ENCODE data around the gene EGF.
A peak's percentile ranks its signal among the peaks of the same experiment; 100 is the strongest.
"Not testable (repeated sequence)": the region's sequence is repeated elsewhere in the genome, so short reads cannot be mapped to it uniquely, and the experiment has no call there.

EGF gene
- total RNA-seq = 0.06 to 0.48 (median 0.17) reads per million in 18 experiments

DNA sequence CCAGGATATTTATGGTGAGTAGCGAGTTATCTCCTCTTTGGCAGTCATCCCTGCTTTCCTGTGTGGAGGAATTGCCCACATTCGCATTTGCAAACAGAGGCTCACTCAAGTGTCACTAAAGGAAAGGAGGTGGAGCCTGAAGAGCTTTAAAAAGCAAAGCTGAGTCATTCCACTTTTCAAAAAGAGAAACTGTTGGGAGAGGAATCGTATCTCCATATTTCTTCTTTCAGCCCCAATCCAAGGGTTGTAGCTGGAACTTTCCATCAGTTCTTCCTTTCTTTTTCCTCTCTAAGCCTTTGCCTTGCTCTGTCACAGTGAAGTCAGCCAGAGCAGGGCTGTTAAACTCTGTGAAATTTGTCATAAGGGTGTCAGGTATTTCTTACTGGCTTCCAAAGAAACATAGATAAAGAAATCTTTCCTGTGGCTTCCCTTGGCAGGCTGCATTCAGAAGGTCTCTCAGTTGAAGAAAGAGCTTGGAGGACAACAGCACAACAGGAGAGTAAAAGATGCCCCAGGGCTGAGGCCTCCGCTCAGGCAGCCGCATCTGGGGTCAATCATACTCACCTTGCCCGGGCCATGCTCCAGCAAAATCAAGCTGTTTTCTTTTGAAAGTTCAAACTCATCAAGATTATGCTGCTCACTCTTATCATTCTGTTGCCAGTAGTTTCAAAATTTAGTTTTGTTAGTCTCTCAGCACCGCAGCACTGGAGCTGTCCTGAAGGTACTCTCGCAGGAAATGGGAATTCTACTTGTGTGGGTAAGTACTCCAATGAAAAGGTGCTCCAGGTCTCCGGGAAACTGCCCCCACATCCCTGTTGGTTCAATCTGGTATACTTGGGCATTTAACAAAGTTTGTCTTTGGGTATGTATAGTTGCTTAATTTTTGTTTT lies at the start of gene EGF:
EGF (plus strand) TSS at position 178 of the 890 bp plus-strand sequence; CDS start at position 631, 453 bp downstream.
- peak; percentile 7 for DNase-seq

DNA sequence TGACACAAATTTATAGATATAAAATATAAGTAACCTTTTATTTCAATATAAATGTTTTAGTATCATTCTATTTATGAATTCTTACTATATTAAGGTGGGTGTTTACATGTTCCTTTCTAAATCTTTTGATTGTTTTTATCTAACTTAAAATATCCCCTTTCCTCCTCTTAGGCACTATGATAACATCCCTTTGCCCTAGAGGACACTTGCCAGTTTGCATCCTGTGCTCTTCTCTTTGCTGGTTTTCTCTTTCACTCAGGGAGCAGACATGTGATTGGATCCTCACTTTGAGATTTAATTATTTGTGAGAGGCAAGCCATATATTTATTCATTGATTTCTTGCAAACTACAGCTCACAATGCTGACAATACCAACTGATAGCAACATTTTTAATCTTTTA lies 48.5 kb upstream of the EGF start:
- DNase-seq = no peak

DNA sequence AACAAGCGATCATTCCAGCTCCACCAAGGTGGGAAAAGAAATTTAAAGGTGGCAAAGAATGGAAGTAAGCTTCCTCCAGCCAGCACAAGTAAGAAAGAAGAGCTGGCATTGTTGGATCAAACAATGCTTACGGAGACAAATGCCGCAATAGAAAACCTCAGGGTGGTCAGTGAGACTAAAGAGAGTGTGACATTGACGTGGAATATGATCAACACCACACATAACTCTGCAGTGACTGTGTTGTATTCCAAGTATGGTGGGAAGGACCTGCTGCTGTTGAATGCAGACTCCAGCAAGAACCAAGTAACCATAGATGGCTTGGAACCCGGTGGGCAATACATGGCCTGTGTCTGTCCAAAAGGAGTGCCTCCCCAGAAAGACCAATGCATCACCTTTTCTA lies 42.6 kb upstream of the EGF start:
- DNase-seq = no peak

DNA sequence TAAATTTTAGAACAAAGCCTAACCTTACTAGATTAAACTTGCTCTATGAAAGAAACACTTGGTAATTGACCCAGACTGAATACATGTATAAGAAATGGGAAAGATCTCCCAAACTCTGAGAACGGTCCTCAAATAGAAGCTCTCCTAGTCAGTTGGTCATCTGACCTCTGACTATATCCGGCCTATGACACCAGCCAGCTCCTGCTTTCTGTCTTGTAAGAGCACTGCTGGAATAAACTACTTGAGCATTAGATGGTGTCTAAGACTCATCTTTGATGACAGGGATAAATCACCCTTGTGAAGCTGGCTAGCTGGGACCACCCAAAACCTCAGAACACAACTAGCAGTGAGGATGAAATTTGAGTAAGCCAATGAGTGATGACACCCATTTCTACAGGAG lies 40.6 kb upstream of the EGF start:
- DNase-seq = no peak

DNA sequence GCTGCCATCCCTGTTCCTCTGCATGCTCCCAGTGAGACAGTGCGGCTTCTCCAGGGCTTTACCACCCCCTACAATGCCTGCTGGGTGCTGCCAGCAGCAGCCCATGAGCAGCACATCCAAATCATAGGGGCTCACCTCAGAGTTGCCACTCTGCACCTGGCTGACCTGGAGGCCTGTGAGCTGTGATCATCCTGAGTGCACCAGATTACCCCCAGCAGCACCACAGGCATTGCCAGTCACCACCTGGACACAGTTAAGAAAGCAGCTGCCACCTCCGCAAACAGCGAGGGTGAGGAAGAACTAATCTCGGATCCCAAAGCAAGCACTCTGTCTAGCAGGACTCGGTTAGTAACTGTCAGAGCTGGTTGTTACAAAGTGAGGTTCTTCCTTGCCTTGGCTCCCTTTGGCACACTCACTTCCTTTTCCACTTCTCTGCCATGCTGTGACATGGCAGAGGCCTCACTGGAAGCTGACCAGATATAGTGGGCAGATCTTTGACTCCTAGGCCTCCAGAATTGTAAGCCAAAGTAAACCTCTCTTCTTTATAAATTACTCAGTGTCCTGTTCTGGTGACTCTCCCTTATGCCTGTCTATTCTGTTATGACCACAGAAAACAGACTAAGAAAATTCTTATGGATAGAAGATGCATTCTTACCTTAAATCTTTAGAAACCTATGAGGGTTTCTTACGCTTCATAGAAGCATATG lies 39.6 kb upstream of the EGF start:
- DNase-seq = no peak

DNA sequence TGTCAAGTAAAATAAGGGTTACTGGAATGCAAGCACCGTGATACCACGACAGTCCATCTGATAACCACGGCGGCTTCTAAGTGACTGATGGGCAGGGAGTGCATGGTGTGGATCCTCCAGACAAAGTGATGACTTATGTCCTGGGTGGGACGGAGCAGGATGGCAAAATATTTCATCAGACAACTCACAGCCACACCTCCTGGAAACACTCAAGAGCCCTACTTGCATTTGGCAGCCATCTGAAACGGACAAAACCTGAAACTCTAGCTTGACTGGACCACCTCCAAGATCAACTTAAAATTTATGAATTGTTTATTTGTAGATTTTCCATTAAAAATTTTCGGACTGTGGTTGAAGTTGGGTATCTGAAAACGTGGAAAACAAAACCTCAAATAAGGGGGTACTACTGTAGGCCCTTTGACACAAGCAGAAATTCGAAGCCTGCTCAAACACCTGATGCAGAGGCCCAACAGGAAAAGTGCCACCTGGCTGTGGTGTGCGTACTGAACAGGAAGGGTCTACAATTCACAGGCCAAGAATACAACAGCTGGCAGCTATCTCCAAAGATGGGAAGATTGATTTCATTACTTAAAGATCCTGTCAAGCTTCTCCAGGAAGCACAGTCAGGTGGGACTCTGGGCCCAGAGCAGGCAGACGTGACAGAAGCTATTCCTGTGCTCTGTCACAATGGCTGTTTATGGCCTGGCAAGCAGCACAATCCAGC lies 38.7 kb upstream of the EGF start:
- DNase-seq = no peak

DNA sequence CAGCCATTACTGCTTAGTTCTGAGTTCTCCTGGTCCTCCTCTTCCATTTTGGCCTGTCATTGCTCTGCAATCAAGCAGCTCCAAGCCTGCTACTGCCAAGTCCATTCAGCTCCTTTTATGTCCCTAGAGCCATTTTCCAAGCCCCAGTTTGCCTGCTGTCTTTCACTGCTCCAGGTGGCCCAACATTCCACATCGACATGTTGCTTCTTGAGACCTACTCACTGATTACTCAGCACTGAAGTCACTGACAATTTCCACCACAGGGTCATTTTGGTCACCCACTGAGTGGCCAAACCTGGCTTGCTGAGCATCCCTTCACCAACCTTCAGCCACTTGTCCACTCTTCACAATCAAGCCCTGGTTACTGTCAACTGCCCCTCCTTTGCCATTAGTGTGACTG lies 37.6 kb upstream of the EGF start:
- DNase-seq = no peak

DNA sequence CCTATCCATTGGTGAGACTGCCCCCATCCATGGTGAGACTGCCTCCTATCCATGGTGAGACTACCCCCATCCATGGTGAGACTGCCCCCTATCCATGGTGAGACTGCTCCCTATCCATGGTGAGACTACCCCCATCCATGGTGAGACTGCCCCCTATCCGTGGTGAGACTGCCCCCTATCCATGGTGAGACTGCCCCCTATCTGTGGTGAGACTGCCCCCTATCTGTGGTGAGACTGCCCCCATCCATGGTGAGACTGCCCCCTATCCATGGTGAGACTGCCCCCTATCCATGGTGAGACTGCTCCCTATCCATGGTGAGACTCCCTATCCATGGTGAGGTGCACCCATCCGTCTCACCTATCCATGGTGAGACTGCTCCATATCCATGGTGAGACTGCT lies 37.1 kb upstream of the EGF start:
- DNase-seq = not testable (repeated sequence)

DNA sequence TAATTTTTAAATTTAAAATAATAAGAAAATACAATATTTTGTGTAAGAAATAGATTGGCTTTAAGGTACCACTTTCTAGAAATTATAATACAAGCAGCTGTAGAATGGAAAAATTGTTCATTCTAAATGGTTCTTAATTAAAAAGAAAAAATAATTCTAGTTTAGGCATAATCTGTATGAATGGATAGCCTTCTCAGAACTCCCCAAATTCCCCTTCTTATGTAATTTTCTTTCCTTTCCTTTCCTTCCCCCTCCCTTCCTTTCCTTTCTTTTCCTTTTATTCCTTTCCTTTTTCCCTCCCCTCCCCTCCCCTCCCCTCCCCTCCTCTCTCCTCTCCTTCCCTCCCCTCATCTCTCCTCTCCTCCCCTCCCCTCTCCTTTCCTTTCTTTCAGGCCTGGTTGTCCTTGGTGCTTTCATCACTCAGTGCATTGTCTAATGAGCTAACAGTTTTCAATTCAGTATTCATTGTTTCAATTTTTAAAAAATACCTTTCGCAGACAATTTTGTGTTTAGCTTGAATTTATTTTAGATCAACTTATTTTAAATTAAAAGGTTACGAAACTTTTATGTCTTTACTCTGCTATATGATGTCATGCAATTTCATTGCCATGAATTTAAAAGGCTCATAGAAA lies 35.9 kb upstream of the EGF start:
- no peak for DNase-seq

DNA sequence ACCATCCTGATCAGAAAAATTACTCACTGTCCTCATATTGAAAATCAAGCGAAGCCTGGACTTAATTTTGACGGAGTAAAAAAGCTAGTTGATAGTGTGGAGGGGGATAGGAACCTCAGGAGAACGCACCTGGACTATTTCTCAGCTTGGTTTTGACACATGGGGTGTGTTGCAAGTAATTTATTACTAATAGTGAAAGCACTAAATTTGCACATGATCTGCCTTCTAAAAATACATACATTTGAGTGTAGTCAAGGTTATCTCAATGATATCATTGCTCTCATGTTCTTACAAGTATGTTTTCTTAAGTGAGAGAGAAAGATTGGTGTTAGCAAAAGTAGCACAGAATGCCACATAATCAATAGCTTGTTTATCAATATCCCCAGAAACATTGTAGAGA lies 35.3 kb upstream of the EGF start:
- DNase-seq = no peak

DNA sequence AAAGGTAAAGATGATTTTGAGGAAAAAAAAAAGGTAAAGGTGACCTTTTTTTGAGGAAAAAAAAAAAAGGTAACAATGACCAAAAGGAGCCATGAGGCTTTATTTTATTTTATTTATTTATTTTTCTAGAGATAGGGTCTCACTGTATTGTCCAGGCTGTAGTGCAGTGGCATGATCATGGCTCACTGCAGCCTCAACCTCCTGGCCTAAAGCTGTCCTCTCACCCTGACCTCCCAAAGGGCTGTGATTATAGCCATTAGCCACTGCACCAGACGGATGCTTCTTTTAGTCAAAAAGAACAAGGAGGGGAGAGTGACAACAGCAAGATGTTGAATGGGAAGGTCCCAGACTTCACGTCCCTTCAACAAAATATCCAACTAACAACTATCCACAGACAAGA lies 34.3 kb upstream of the EGF start:
- no peak for DNase-seq

DNA sequence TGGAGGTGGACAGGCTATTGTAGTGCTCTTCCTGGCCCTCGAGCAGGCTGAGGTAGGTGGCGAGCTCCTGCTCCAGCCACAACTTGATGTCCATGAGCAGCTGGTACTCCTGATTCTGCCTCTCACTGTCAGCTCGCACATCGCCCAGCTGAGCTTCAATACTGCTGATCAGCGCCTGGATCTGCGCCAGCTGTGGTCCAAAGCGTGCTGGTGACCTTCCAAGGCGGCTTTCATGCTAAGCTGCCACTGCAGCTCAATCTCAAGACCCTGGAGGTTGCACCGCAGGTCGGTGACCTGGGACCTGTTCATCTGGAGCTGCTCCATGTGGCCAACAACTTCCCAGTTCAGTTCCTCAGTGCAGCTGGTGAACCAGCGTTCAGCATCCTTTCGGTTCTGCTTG lies 33.6 kb upstream of the EGF start:
- DNase-seq = no peak

DNA sequence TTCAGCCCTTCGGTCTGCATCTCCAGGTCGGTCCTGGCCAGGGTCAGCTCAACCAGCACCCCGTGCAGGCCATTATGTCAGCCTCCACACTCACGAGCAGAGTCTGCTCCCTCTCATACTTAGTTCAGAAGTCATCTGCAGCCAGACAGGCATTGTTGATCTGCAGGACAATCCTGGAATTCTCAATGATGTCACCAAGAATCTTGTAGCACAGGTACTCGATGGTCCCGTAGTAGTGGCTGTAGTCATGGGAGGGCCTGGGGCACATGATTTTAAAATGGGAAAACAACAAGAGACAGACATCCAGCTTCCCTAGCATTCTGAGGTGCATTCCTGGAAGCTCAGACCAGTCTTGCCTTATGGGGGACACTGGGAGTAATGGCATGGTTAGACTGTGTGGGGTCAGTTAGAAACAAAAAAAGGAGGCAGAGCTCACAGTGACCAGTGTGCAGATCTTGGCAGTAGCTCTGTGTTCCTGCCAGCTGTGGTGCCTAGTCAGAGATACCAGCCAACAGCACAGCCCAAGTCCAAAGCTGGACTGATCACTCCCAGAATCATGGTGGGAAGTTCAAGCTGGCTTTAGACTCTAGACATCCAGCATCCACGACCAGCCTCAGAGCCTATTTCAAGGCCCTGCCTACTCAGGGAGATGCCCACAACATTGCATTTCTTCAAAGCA lies 32.9 kb upstream of the EGF start:
- no peak for DNase-seq

DNA sequence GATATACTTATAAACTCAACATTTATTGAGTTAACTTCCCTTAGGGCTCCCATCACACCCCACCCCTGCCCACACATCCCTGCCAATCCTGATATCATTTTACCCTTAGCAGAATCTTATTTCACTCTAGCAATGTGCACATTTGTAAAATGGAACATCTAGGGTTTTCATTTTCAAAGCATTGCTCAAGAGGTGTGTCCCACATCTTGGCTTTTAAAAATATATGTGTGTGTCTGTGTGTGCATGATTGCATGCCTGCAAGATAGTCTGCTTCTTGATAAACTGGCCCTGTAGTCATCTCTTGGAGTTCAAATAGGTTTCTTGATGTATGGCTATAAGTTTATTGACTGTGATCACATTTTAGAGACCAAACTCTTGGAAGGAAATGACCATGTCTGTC lies 26.4 kb upstream of the EGF start:
- DNase-seq = no peak

DNA sequence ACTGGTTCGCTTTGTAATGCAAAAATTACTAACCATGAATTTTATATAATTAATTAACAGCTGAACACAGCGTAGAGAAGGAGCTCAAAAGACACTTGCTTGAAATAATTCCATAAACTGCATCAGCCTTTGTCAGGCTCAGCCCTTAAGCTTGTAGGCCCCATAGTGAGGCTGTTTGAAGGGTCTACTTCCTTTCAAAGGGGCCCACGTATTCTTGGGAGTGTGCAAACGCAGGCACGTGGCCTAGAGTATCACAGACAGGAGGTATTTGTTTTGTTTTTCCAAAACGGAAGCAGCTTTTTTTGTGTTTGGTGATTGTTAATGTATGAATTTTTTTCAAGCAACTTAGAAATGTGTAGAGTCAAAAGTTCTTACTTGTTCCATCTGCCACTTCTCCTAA lies 25.6 kb upstream of the EGF start:
- no peak for DNase-seq

DNA sequence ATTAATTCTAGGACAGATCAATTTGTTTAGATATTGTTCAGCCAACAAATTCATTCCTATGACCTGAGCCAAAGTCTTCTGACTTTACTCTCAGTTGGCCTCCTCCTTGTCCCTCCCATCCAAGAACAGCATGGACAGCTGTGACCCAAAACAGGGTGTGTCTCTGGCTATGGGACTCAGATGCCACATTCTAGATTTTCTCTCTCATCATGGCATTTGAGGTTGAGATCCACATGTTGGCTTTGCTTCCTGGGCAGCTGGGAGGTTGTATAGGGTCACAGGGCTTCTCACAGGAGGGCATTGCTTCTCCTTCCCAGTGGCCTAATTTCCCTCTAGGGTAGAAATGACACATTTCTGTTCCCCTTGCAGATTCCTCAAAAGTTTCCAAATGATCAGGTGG lies 22.6 kb upstream of the EGF start:
- DNase-seq = no peak

DNA sequence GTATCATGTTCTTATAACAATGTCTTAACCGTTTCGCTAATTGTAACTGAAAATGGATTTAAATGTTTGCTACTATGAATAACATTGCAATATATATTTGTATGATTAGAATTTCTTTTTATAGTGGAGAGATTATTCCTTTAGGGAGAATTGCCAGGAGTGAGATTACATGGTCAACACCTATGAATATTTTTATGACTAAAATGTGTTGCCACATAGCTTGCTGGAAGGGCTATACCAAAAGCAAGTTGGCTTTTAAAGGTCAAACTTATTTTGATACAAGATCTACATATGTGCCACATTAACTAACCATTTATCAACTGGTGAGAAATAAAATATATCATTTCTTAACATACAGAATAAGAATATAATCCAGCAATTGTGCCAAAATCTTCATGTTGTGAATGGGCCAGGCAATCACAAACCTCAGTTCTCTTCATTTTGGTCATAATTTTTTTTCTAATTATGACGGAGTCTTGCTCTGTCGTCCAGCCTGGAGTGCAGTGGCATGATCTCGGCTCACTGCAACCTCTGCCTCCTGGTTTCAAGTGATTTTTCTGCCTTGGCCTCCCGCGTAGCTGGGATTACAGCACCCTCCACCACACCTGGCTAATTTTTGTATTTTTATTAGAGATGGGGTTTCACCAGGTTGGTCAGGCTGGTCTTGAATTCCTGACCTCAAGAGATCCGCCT lies 10.0 kb upstream of the EGF start:
- no peak for DNase-seq

DNA sequence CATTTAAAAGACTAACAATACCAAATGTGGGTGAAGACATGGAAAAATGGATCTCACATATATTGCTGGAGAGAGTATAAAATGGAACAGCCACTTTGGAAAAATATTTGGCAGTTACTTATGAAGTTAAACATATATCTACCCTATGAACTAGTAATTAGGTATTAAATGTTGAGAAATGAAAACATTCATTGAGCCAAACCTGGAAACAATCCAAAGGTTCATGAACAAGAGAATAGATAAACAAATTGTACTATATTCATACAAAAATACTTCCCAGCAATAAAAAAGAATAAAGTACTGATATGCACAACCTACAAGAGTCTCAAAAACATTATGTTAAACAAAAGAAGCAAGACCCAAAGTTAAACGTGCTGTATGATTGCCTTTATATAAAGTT lies 4.0 kb upstream of the EGF start:
- no peak for DNase-seq

DNA sequence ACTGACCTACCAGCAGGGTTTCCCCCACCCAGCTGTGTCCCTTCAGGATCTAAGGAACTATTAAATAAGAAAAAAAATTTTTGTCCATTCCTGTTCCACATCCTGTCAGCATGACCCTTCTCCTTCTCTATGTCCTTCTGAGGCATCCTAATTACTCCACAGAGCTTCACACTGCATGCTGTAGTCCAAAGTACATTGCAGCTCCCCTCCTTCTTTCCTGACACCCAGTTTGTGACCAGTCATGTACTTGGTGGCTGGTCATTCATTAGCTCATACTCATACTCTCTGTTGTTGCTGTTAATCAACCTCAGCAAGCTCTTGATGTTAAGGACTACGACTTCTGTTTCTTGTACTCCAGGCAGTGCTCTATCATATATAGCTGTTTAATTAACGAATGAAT lies 2.4 kb upstream of the EGF start:
- no peak for DNase-seq

DNA sequence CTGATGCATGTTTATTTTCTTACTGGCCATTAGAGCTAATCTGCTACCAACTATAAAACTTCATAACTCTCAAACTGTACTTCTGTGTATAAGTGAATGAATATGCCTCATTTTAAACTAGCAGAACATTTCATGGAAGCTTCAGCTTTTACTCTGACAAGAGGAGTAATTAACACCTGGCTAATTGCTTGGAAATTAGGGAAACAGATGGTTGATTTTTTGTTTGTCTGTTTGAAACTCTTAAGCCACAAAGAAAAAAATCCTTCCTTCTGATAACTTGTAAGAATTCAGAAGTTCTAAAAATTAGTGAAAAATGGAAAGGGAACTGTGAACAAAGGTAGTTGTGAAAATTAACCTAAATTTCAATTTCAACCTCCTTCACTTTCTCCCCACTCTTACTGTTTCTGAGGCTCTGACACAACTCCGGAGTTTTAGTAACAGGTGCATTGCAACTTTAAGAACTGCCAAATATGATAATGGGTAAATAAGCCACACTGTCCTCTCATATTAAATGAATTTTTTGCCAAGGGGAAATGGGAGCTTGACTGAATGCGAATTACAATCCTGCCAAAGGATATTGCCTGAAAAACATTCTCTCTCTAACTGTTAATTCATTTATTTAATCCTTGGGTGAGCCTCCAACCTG lies 1.0 kb downstream of the EGF start:
- no peak for DNase-seq

DNA sequence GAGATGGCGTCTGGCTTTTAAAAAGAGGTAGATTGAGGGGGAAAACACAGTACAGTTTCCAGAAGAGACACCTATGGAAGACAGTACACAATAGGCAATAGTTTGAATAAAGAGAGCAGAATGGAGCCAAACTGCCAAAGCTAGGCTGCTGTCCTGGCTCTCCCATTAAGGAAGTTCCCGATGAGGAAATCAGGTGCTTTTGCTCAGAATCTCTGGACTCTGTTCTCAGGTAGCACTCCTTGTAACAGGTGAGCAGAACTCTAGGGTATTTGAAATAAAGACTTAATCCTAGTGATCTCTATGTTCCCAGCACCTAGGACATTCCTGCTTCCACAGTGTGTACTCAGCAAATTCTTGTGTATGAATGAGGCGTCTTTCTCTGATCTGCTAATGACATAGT lies 1.6 kb downstream of the EGF start:
- DNase-seq = no peak
